Ecto neural progenitor cell (in vitro differentiated cells): ENCODE measurements around the gene UNG.
"Not testable (repeated sequence)": the region's sequence is repeated elsewhere in the genome, so short reads cannot be mapped to it uniquely, and the experiment has no call there.

ENCODE experiments used
- DNase-seq: peaks from one replicate; pipeline ENCODE4 v3.0.0-alpha.2; 2018; ENCODE audit warnings: low spot score

UNG gene

GRCh38 chr12:109097435-109098182, at the start of gene UNG:
Gene UNG, plus strand, starts transcription at chr12:109097597. Its CDS starts 83 bp downstream, at chr12:109097680.
- peak; percentile 99 for DNase-seq

GRCh38 chr12:109048706-109049105, 48.7 kb upstream of the UNG start:
- not testable (repeated sequence) for DNase-seq

DNA sequence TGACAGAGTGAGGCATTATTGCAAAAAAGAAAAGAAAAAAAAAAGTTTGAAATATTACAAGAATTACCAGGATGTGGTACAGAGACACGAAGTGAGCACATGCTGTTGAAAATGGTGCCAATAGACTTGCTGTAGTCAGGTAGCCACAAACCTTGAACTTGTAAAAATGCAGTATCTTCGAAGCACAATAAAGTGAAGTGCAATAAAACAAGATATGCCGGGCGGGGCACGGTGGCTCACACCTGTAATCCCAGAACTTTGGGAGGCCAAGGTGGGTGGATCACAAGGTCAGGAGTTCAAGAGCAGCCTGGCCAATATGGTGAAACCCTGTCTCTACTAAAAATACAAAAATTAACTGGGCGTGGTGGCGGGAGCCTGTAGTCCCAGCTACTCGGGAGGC, 47.6 kb upstream of the UNG start:
- DNase-seq, result not testable (repeated sequence)

GRCh38 chr12:109052097-109052413, 45.3 kb upstream of the UNG start:
- no peak for DNase-seq

- DNase-seq, result peak; percentile 97
These were observed 44.7 kb upstream of the UNG start, which contains the start of gene USP30 for GRCh38 chr12:109052414-109053323. Gene USP30, plus strand, starts transcription at chr12:109052576. Its CDS starts 103 bp downstream, at chr12:109052679.

DNA sequence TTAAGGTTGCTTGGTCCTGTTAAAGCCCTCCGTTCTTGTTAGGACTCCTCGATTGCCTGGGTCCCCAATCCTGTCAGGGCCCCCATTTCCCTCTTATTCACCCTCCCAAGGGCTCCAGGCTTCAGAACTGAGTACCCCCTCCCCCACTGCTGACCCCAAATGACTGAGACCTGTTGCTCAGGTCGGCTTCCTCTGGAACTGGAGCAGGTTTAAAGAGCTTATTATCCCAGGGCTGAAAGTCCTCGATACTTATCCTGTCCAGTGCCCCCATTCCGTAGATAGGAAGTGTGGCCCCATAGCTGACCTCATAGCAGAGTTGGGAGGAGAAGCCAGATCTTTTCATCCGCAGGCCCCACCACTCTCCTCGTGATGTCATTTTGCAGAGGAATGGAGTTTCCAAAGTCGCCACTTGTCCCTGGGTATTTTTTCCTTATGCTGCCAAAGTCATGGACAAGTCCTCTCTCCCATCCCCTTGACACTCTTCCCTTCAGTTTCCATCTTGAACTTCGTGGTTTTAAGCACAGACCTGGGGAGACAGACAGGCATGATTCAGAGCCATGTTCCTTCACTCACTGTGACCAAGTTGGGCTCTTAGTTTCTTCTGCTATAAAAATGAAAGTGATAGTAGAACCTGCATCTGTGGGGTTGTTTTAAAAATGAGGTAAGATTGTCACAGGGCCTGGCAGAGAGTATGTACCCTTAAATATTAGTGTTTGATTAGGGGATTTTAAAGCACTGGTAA, 43.8 kb upstream of the UNG start:
- DNase-seq, result no peak

GRCh38 chr12:109054124-109054513, 43.3 kb upstream of the UNG start:
- not testable (repeated sequence) for DNase-seq

DNA sequence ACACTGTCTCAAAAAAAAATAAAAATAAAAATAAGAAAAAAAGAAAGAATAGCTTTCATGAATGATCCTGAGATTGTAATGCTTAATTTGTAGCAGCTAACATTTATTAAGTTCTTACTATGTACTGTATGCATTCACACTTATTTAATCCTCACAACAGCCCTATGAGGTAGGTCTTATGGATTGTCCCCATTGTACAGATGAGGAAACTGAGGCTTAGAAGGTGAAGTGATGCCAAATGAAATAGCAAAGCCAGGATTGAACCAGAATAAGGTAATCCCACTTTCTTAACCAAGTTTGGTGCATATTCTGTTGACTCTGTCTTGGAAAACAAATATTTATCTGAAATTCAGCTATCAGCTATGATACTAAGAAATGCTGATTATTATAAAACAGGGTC, 42.9 kb upstream of the UNG start:
- no peak for DNase-seq

DNA sequence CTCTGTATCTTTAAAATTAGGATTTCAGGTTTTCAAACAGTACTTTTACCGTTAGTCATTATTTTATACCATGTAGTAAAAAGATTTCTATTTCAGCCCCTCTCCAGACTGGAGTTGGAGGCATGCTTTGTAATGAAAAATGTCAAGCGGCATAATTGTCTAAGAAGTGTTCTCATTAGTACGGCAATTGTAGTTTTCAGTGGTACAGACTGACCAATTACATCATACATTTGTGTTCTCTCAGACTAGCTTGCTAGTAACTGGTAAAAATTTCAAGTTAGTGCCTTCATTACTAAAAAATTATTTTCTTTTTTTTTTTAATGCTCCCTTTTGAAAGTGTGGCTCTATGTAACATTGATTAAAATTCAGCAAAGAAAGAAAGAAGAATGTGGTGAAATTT, 40.5 kb upstream of the UNG start:
- no peak for DNase-seq

DNA sequence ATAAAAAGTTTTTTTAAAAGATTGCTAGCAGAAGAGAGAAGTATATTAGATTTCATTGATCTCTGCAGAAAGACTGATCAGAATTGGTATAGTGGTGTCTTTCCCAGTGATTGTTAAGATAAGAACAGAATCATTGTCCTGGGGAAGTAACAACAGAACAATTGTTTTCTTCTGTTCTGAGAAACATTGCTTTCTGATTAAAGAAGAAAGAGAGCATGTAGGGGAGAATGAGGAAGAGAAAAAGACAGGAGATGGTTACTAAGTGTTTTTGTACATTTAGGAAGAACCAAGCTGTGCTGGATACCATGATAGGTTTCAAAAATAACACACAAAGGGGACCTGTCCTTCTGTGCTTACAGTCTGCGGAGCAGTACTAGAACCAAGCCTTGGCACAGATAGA, 40.0 kb upstream of the UNG start:
- DNase-seq, result no peak

DNA sequence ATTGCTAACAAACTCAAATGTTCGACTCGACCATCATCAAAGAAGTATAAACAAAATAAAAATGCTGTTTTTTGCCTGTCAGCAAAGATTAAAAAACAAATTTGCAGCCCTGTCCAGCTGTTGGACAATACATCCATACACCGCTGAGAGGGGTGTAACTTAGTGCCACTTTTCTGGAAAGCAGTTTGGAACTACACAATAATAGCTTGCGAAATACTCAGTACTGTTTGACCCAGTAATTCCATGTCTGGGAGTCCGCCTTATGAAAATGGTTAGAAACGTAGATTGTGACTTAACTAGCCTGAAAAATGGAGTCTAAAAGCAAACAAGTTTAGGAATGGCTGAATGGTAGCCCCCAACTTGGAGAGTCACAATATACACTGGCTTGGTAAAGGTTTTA, 38.6 kb upstream of the UNG start:
- DNase-seq, result no peak

DNA sequence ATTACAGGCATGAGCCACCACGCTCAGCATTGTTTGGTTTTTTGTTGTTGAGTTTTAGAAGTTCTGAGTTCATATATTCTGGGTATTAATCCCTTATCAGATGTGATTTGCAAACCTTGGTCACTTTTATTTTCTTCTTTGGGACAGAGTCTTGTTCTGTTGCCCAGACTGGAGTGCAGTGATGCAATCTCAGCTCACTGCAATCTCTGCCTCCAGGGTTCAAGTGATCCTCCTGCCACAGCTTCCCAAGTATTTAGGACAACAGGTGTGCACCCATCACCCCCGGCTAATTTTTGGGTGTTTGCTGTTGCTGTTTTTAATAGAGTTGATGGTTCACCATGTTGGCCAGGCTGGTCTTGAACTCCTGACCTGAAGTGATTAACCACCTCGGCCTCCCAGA, 33.3 kb upstream of the UNG start:
- no peak for DNase-seq

DNA sequence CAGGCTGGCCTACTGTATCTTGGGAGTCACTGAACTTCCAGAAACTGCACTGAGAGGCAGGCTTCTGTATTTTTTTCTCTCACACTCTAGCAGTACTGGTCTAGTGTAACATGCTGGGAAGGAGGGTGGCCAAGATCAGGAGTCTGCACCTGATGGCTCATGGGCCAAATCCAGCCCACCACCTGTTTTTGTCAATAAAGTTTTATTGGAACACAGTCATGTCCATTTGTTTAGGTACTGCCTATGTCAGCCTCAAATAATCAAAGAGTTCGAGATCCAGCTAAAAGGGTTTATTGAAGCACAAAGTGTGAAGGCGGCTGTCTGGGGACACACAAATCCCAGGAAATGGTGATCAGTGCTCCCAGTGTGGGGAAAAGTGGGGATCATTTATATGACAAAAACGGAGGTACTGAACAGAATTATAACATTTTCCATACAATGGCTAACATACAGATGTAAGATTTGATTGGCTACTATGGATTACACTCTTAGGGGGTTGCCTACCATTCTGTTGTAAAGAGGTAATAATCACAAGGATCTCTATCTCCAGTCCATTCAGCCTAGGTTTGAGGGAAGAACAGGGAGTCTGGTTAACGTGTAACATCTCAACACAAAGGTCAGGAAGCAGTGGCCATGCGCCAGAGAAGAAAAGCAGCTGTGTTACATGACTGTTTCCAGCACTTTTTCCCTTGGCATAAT, 32.1 kb upstream of the UNG start:
- peak; percentile 25 for DNase-seq

GRCh38 chr12:109065853-109066193, 31.6 kb upstream of the UNG start:
- DNase-seq, result no peak

GRCh38 chr12:109069307-109070271, 27.8 kb upstream of the UNG start:
- peak; percentile 80 for DNase-seq

DNA sequence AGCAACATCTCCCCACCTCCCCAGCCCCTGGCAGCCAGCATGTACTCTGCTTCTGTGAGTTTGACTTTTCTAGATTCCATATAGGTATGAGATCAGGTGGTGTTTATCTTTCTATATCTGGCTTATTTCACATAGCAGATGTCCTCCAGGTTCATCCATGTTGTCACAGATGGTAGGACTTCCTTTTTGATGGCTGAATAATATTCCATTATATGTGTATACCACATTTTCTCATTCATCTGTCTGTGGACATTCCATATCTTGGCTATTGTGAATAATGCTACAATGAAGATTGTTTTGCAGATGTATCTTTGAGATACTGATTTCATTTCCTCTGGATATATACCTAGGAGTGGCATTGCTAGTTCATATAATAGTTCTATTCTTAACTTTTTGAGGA, 22.5 kb upstream of the UNG start:
- DNase-seq, result no peak

DNA sequence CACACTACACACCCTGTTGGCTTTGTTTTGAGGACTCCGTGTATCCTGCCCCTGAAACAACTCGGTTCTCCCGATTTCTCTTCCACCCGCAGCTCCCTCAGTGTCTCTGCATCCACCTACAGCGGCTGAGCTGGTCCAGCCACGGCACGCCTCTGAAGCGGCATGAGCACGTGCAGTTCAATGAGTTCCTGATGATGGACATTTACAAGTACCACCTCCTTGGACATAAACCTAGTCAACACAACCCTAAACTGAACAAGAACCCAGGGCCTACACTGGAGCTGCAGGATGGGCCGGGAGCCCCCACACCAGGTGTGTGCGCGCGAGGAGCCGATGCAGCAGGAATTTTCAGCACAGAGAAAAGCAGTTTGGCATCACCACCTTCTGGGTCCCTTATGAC, 14.6 kb upstream of the UNG start:
- no peak for DNase-seq

GRCh38 chr12:109084425-109084824, 13.0 kb upstream of the UNG start:
- DNase-seq, result no peak

GRCh38 chr12:109085590-109085989, 11.8 kb upstream of the UNG start:
- DNase-seq, result peak; percentile 36

GRCh38 chr12:109087250-109087649, 10.1 kb upstream of the UNG start:
- DNase-seq, result peak; percentile 23

GRCh38 chr12:109088818-109089217, 8.6 kb upstream of the UNG start:
- no peak for DNase-seq
